HG02759 (cell line): ENCODE data around the gene CHST11.

Experiments
- ATAC-seq: cut with Tn5 transposase; IDR thresholded peaks from one replicate; pipeline ENCODE4 v1.9.1; 2021; ENCODE audit warnings: mild to moderate bottlenecking, moderate library complexity; ENCODE audit not compliant: unreplicated experiment

CHST11 gene

DNA sequence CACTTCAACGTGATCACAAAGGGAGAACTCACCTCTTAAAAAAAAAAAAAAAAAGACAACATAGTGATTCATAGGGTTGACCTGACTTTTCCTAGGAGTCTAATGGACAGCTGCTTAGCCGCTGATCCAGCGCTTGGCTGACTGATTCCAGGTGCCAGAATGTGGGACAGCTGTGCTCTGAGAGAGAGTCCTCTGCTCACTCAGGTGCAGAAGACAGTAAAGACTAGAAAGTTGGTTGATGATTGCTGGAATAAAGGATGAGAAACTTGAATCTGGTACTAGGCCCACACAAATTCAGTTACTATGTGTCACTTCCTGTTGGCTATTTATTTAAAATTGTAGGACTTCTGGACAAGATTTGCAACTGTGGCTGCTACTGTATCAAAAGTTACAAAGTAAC lies 229.4 kb downstream of the CHST11 start:
- peak; percentile 53 for ATAC-seq

DNA sequence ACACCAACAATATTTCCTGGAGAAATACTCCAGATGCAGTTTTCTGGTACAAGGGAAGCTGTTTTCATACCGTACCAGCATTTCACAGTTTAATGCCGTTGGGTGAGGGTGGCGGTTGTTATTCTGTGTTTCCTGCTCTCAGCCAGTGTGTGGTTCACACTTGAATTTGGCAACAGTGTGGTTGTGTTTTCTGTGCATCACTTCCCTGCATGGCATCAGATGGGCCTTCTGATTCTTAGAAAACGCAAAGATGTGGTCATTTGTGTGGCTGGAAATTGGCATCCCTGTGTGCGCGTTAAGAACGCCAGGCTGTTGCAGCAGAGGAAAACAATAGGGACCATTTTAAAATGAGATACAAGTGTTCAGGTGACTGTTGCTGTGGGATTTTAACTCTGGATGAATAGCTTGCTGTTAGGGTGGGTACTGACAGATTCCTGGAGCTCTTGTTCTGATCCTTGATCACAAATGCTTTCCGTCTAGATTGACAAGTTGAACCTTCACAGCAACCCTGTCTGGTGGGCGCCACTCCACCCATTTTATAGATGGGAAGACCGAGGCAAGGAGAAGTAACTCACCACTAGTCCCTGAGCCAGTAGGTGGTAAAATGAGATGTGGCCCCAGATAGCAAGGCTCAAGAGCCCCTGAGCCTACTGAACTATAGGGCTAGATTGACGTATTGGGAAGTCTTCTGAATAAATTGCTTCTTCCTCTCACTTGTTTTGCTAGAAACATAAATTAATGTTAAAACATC lies 231.2 kb downstream of the CHST11 start:
- ATAC-seq: no peak

DNA sequence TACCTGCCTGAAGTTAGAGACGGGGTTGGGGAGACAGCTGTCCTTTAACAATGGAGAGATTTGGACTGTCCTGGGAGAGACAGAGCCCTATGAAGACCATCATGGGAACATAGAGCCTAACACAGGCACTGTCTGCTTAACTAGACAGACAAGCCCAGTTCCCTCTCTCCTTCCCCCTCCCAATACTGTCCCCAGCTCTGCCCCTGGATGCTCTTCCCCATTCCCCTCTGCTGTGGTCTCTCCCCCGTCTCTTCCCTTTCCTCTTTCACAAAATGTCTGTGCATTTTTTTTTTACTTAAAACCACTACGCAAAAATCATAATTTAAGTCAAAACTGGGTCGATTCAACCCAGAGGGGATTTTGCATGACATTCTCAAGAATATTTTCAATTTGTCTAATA lies 232.9 kb downstream of the CHST11 start:
- ATAC-seq: no peak

DNA sequence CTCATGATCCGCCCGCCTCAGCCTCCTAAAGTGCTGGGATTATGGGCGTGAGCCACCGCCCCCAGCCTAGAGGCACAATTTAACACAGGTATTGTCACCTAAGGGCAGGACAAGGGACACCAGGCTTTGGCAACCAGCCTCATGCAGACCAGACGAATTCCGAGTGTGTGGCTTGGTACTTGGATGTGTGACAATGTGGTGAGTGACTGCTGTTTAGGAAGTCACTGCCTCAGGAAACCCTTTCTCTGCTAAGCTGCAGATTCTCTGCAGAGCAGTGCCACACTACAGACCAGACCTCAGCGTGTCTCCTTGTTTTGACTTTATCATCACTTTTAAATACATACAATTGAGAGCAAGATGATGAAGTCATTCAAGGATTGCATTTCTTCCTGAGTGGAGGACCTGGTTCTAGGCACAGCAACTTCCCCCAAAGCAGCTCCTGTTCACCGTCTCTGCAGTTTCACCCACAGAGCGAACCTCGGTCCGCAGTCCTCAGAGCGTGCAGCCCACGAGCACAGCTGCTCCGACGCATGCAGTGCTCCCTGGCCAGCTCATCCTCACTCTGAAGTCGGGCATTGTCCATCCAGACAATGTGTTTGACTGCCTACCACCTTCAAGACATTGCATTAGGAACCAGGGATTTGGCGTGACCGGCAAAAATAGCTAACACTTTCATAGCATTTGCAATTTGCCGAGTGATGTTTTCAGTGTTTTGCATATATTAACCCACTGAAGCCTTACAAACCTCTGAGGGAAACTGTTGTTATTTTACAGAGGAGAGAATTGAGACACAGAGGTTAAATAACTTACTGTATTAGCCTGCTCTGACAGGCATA lies 235.2 kb downstream of the CHST11 start:
- ATAC-seq: peak; percentile 54

DNA sequence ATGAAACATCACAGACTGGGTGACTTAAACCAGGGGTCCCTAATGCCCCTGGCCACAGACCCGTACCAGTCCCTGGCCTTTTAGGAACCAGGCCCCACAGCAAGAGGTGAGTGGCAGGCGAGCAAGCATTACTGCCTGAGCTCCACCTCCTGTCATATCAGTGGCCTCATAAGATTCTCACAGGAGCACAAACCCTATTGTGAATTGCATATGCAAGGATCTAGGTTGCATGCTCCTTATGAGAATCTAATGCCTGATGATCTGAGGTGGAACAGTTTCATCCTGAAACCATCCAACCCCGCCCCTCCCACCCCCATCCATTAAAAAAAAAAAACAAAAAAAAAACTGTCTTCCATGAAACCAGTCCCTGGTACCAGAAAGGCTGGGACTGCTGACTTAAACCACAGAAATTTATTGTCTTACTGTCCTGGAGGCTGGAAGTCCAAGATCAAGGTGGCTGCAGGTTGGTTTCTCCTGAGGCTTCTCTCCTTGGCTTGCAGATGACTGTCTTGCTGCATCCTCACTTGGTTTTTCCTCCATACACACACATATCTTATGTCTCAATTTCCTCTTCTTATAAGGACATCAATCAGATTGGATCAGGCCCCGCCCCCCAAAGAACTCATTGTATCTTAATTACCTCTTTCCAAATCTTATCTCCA lies 235.9 kb downstream of the CHST11 start:
- ATAC-seq: no peak

DNA sequence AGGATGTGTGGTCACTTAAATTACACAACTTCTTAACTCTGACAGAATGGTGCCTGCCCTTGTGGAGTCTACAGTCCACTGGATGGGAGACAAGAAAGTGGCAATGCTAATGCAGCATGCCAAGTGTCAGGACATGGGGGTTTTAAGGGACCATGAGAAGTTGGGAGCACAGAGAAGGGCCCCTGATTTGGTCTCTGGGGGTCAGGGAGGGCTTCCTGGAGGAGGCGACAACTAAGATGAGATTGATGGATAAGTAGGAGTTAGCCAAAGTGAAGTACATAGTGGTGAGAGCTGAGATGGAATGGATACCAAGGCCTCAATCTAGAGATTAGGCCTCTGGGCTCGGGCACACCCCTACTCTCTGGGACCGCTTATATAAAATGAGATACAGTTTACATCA lies 236.7 kb downstream of the CHST11 start:
- ATAC-seq: no peak

DNA sequence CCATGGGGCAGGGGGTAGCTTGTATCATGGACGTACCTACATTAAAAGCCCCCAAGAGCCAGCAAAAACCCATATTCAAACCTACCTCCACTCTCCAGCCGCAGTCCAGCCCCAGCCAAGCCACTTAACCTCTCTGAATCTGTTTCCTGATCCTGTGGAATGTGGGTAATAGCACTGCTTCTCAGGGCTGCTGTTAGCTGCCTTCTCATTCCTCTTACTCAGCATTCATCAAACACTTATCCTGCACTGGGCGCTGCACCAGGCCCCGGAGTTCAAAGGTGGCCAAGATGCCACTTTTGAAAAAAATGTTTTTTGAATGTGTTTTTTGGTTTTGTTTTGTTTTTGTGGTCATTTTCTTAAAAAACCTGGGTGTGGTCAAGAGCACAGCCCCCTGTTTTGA lies 237.4 kb downstream of the CHST11 start:
- no peak for ATAC-seq

DNA sequence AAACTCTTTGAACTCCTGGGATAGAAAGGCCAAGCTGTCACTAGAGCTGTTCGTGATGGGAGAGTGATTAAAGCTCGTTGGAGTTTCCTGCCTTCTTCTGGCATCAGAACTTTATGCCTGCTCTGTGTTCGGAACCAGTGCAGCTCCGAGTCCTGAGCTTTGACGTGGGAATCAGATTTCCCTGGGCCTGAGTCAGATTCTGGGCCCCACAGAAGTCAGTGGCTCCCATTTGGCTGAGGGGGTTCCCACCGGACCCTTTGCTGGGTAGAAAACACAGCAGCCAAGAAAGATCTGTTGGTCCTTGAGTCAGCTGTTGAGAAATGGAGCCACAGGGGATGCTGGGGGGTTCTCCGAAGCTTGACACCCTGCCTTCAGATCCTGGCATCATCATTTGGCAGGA lies 238.0 kb downstream of the CHST11 start:
- no peak for ATAC-seq

DNA sequence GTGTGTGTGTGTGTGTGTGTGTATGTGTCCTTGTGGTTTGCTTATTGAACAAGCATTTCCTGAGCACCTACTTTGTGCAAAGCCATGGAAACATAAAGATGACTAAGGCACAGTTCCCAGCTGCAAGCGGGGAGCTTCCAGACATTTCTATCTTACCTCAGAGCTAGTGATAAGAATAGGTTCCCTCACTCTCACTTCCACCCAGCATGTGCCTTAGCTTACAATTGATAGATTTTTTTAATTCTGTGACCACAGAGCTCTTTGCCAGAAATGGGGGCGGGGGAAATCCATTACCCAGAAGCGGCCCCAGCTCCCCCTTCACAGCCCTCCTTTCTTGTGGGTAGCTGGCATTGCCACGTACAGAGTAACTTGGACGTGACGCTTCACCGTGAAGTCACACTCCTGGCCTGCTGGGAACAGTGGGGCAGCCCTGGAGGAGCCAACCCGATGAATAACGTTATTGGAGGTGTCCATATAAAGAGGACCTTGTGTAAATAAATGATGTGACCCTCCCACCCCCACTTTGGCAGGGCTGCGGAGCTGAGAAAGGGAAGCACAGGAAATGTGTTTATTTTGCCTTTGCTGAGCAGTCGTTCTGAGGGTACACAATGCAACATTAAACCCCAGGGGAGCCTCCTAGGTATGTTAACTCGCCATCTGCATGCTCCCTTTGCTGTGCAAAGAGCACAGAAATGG lies 238.9 kb downstream of the CHST11 start:
- peak; percentile 47 for ATAC-seq

DNA sequence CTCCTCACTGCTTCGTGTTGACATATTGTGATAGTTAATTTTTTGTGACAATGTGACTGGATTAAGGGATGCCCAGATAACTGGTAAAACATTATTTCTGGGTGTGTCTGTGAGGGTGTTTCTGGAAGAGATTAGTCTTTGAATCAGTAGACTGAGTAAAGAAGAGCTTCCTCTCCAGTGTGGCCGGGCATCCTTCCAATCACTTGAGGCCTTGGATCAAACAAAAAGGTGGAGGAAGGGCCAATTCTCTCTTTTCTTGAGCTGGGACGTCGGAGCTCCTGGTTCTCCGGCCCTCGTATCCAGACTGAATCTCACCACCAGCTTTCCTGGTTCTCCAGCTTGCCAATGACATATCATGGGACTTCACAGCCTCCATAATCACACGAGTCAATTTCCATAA lies 240.4 kb downstream of the CHST11 start:
- ATAC-seq: no peak

DNA sequence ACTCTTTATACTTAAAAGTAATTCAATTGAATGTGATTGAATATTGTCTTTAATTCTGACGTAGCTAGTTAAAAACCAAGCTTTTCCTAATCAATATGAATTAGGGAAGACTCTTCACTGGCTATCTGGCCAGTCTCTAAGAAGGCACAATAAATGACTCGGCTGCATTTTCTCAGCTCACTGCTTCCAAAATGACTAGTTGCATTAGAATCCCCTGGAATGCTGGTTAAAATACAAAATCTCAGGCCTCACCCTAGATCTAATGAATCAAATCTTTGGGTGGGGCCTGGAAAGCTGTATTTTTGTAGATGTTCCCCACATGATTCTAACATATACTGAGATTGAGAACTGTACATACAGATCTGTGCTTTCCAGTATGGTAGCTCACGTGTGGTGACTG lies 242.1 kb downstream of the CHST11 start:
- no peak for ATAC-seq

DNA sequence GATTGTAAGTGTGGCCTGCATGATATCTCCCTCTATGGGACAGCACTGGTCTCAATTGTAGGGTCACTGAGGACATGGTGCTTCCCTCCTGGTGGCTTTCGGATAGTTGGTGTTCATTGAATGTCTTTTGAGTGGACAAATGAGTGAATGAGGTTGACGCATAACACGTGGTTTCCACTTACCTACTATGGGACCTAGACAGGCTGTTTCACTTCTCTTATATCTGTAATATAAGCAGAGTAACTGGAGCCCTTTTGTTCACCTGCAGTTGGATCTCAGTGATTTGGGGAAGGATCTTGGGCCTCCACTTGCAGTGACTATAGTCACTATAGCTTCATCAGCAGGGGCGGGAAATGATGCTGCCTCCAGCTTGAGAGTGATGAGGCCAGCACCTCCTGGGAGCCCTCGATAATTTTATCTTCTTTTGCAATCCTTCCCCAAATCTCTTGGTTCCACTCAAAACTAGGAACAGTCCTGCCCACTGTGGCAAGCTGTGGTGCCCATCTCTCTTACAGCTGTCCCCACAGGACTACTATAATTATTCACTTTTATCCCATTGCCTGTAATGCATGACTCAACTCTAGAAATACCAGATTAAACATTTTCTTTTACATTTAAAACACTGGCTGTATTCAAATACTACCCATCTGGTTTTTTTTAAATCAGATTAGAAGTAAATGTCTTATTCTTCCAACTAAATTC lies 242.9 kb downstream of the CHST11 start:
- peak; percentile 53 for ATAC-seq

DNA sequence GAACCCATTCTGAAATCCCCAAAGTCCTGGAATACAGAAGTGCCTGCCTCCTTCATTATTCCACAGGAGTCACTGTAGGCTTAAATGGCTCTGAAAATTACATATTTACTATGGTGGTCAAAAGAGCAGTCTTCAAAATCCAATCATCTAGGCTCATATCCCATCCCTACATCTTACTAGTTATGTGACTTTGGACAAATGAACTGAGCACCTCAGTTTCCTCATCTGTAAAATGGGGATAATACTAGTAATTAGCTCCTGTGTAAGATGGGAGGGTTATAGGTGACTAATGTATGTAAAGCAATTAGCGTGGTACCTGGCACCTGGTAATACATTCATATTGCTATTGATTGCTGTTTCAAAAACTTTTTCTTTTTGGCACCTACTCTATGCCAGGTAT lies 243.6 kb downstream of the CHST11 start:
- ATAC-seq: no peak

DNA sequence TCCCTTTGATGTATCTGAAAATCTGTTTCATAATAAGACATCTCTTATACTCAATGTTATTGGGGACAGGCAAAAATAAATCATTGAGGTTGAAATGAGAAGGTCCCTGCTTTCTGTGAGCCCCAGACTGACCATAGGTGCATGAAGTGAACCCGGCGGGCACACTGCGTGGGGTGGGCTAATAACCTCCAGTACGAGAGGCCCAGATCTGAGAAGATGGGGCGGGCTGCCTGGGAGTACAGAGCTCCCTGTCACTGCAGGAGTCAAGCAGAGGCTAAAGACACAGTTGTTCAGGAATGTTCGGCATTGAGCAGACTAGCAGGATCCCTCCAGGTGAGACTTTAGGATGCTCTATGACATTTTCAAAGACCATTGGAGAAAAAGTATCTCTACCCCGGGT lies 244.6 kb downstream of the CHST11 start:
- no peak for ATAC-seq

DNA sequence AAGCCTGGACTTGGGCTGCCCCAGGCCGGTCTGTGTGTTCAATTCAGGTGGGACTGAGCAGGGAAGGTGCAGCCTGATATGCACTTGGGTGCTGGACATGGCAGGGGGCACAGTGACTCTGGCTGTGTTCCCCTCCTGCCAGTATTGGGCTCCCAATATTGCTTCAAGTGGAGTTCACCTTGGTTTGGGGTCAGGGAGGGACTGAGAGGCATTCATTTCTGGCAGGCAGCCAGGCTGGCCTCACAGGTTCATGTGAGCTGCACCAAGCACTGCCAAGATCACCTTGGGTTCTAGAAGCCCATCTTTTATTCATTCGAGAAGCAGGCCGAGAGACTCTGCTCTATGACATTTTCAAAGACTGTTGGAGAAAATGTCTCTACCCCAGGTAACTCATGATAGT lies 245.0 kb downstream of the CHST11 start:
- no peak for ATAC-seq

DNA sequence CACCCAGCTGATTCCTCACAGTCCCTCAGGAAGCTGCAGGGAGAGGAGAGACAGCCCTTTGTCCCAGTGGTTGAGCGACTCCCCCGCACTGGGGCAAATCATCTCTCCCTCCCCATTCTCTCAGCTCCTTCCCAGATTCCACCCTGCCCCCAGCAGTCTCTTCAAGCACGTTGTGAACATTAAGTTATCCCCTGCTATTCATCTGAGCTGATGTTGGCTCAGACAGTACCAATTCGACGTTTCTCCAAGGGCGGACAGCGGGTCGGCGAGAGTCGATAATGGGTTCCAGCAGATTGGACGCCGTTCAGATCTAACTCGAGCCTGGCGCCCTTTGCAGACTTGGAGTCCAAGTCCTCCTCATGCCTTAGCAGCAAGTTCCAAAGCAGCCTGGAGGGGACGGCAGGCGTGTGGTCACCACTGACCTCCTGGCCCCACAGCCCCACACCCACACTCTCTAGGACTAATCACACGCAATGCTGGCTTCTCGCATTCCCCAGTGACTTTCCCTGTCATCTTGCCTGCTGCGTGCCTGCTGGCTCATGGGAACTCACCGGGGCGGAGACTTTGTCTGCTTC lies 245.9 kb downstream of the CHST11 start:
- ATAC-seq: no peak

DNA sequence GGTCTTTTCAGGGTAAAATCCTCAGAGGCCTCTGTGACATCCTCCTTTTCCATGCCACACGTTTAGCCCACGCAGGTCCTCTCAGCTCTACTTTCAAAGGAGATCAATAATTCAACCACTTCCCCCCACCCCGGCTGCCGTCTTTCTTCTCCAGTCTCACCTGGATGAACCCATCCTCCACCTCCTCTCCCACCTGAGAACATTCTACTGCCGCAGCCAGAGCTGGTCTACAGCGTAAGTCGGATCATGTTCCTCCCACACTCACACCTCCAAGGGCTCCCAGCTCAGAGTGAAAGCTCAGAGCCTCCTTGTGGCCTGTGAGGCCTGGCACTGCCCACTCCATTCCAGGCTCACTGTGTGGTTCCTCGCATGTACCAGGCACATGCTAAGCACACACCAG lies 246.6 kb downstream of the CHST11 start:
- no peak for ATAC-seq

DNA sequence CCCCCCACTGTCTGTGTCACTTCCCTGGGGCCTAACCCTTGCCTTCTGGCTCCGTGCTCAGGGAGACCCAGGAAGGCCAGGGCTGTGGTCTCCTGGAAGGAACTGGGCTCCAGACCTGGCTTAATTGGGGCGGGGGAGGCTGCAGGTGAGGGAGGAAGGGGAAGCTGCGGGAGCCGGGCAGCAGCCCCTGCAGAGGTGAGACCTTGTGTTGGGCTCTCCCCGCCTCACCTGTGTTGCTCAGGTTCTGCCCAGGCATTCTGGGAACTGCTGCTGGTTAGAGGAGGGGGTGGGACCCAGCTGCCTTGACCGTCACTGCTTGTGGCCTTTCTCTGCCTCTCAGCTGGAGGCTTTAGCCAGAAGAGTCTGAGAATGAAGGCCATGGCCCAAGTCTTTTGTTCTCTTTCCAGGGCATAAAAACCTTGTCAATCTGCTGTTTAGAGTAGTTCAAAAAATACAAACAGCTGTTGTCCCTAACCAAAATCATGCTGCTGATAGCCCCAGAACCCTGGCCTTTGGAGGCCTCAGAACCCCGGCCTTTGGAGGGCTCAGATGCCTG lies 247.6 kb downstream of the CHST11 start:
- ATAC-seq: no peak

DNA sequence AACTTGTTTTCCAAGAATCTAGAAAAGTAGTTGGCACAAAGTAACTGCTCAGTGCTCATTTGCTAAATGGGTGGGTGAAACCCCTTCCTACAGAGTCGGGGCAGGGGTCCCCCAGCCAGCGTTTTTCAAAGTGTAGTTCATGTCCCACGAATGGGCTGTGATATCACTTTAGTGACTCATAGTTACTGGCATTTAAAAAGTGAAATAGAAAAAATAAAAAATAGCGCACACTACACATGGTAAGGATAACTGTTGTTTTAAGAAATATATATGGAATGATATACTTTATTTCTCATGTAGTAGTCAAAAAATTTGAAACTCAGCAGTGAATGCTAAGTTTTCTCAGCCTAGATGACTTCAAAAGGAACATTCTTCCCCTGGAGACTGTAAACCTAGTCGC lies 250.4 kb downstream of the CHST11 start:
- ATAC-seq: no peak
